H1 (cell line): ENCODE results near the gene SLX4IP. TPM values are rescaled to one million over a fixed set of nuclear protein-coding genes. Genes with fewer than 3 reads are reported as not detected.

ENCODE experiments used
- CTCF ChIA-PET: fragments of 300-600 bp; sonication (Branson Sonifier 250); formaldehyde crosslinking; loops from one replicate; lab custom pipeline; 2021; ENCODE audit not compliant: partially characterized antibody; lab: Charles Lee
- POLR2A ChIA-PET: fragments of 300-600 bp; sonication (Branson Sonifier 250); formaldehyde crosslinking; loops from one replicate; lab custom pipeline; 2021; ENCODE audit warnings: inconsistent platforms; ENCODE audit not compliant: partially characterized antibody; lab: Charles Lee
- DNase-seq, 2 experiments: peaks; one replicate each; pipeline versions ENCODE4 v3.0.0 to v3.0.0-alpha.2; 2010 to 2022; ENCODE audit warnings: low spot score in 2 of 2, low read depth in 1 of 2, mixed read lengths in 1 of 2
- FAIRE-seq: peaks from 2 replicates; lab custom pipeline; 2011; peaks lifted over from hg19 to GRCh38; lab: Jason Lieb, UNC
- H2AFZ ChIP-seq: 2 replicates; pipeline ENCODE4 v1.8.1; 2012; ENCODE audit warnings: low read length, inconsistent platforms
- H2AK5ac ChIP-seq: 2 replicates; pipeline ENCODE4 v1.6.1; 2013; ENCODE audit warnings: low read depth, low read length
- H2BK120ac ChIP-seq: replicated peaks from 2 replicates; pipeline ENCODE3; 2013; ENCODE audit warnings: low read depth, low read length, inconsistent platforms
- H2BK12ac ChIP-seq: 2 replicates; pipeline ENCODE4 v1.6.1; 2013; ENCODE audit warnings: low read depth, low read length
- H2BK15ac ChIP-seq: 2 replicates; pipeline ENCODE4 v1.6.1; 2013; ENCODE audit warnings: low read length
- H2BK20ac ChIP-seq: 2 replicates; pipeline ENCODE4 v1.6.1; 2013; ENCODE audit warnings: low read length
- H2BK5ac ChIP-seq: 2 replicates; pipeline ENCODE4 v1.6.1; 2013; ENCODE audit warnings: low read depth, low read length
- H3K14ac ChIP-seq: 2 replicates; pipeline ENCODE4 v1.6.1; 2013; ENCODE audit warnings: inconsistent platforms; ENCODE audit not compliant: insufficient read length
- H3K18ac ChIP-seq: 2 replicates; pipeline ENCODE4 v1.6.1; 2013; ENCODE audit warnings: low read length; ENCODE audit errors: extremely low read depth
- H3K23ac ChIP-seq: 2 replicates; pipeline ENCODE4 v1.6.1; 2013; ENCODE audit warnings: inconsistent platforms; ENCODE audit not compliant: insufficient read length
- H3K23me2 ChIP-seq: 2 replicates; pipeline ENCODE4 v1.6.1; 2013; ENCODE audit warnings: low read depth, low read length
- H3K27ac ChIP-seq: 2 replicates; pipeline ENCODE4 v1.6.1; 2011; ENCODE audit warnings: low read depth, low read length, inconsistent platforms
- H3K27me3 ChIP-seq, 4 experiments: replicated peaks in 1 of 4; 1 replicate in 1 of 4; 2 replicates in 3 of 4; pipeline versions ENCODE4 v1.6.1 to v1.8.1; 2011 to 2013; ENCODE audit warnings: low read length in 3 of 4, mild to moderate bottlenecking in 3 of 4, inconsistent platforms in 2 of 4, mixed read lengths in 2 of 4, moderate library complexity in 1 of 4; ENCODE audit not compliant: control insufficient read depth in 3 of 4, insufficient read depth in 3 of 4; ENCODE audit errors: extremely low read depth in 1 of 4
- H3K36me3 ChIP-seq, 4 experiments: 2 replicates each; pipeline versions ENCODE4 v1.6.1 to v1.8.1; 2011 to 2013; ENCODE audit warnings: mild to moderate bottlenecking in 4 of 4, low read length in 3 of 4, moderate library complexity in 2 of 4, control low read depth in 1 of 4, inconsistent platforms in 1 of 4; ENCODE audit not compliant: insufficient read depth in 4 of 4, control insufficient read depth in 2 of 4
- H3K4ac ChIP-seq: replicated peaks from 2 replicates; pipeline ENCODE3; 2013; ENCODE audit warnings: low read length, low read depth, mixed read lengths, inconsistent platforms; ENCODE audit not compliant: insufficient read length
- H3K4me1 ChIP-seq, 4 experiments: replicated peaks in 1 of 4; 1 replicate in 1 of 4; 2 replicates in 3 of 4; pipeline versions ENCODE4 v1.6.1 to v1.8.1; 2011 to 2013; ENCODE audit warnings: low read length in 3 of 4, inconsistent platforms in 2 of 4, mixed read lengths in 1 of 4; ENCODE audit not compliant: insufficient read depth in 4 of 4, control insufficient read depth in 3 of 4
- H3K4me2 ChIP-seq, 2 experiments: 2 replicates each; pipeline versions ENCODE4 v1.6.1 to v1.8.1; 2011 to 2013; ENCODE audit warnings: low read depth in 2 of 2, low read length in 2 of 2, control low read depth in 1 of 2, inconsistent platforms in 1 of 2, mild to moderate bottlenecking in 1 of 2; ENCODE audit not compliant: insufficient read depth in 1 of 2
- H3K4me3 ChIP-seq, 4 experiments: fragments of 200-600, 300-600 bp in 1 of 4; sonication (generic), shearing (Covaris generic), sonication (Bioruptor Twin) in 1 of 4; 2 replicates each; pipeline versions ENCODE4 v1.5.1 to v1.8.1; 2011 to 2016; ENCODE audit warnings: low read length in 4 of 4, low read depth in 3 of 4, control low read depth in 2 of 4, inconsistent platforms in 2 of 4, mild to moderate bottlenecking in 2 of 4, mixed read lengths in 1 of 4, moderate library complexity in 1 of 4; ENCODE audit not compliant: insufficient read depth in 2 of 4; ENCODE audit errors: extremely low read depth in 1 of 4
- H3K56ac ChIP-seq: replicated peaks from 2 replicates; pipeline ENCODE3; 2013; ENCODE audit warnings: low read depth, mild to moderate bottlenecking, mixed read lengths, low read length, inconsistent platforms; ENCODE audit not compliant: insufficient read length
- H3K79me1 ChIP-seq: 2 replicates; pipeline ENCODE4 v1.6.1; 2013; ENCODE audit warnings: low read depth, low read length, control low read depth
- H3K79me2 ChIP-seq, 2 experiments: 2 replicates each; pipeline versions ENCODE4 v1.6.1 to v1.8.1; 2012 to 2013; ENCODE audit warnings: low read length in 2 of 2, mild to moderate bottlenecking in 2 of 2, inconsistent platforms in 1 of 2; ENCODE audit not compliant: insufficient read depth in 2 of 2, control insufficient read depth in 1 of 2
- H3K9ac ChIP-seq, 4 experiments: replicated peaks in 1 of 4; 1 replicate in 1 of 4; 2 replicates in 3 of 4; pipeline versions ENCODE4 v1.6.1 to v1.8.1; 2011 to 2013; ENCODE audit warnings: low read depth in 3 of 4, low read length in 3 of 4, control low read depth in 2 of 4, mild to moderate bottlenecking in 2 of 4, moderate library complexity in 2 of 4, inconsistent platforms in 1 of 4; ENCODE audit errors: extremely low read depth in 1 of 4
- H3K9me3 ChIP-seq, 2 experiments: 2 replicates each; pipeline versions ENCODE4 v1.6.1 to v1.8.1; 2012 to 2013; ENCODE audit warnings: mild to moderate bottlenecking in 2 of 2, moderate library complexity in 2 of 2, control low read depth in 1 of 2, inconsistent platforms in 1 of 2, low read depth in 1 of 2, low read length in 1 of 2, mixed read lengths in 1 of 2; ENCODE audit not compliant: insufficient read depth in 2 of 2
- H4K20me1 ChIP-seq, 2 experiments: replicated peaks in 1 of 2; 2 replicates each; pipeline versions ENCODE3 to v1.8.1; 2011 to 2013; ENCODE audit warnings: inconsistent platforms in 2 of 2, low read length in 2 of 2, mild to moderate bottlenecking in 1 of 2; ENCODE audit not compliant: insufficient read depth in 2 of 2, control insufficient read depth in 1 of 2
- H4K5ac ChIP-seq: 2 replicates; pipeline ENCODE4 v1.6.1; 2013; ENCODE audit warnings: low read length, low read depth, mixed read lengths, inconsistent platforms; ENCODE audit not compliant: insufficient read length
- H4K8ac ChIP-seq: 2 replicates; pipeline ENCODE4 v1.8.0; 2013; ENCODE audit warnings: mild to moderate bottlenecking, moderate library complexity, low read length, inconsistent platforms; ENCODE audit not compliant: insufficient read depth; ENCODE audit errors: extremely low read depth
- H4K91ac ChIP-seq: replicated peaks from 2 replicates; pipeline ENCODE3; 2013; ENCODE audit warnings: low read length, mixed read lengths, inconsistent platforms; ENCODE audit not compliant: insufficient read length
- ASH2L ChIP-seq: fragments of 200-600, 300-600 bp; sonication (generic); IDR thresholded peaks from one replicate; pipeline ENCODE4 v1.7.1; 2017; ENCODE audit warnings: low read length
- BCL11A ChIP-seq, 2 experiments: IDR thresholded peaks; one replicate each; pipeline ENCODE4 v1.6.1; 2011; ENCODE audit warnings: low read depth in 2 of 2, low read length in 2 of 2, mild to moderate bottlenecking in 2 of 2
- BRCA1 ChIP-seq: IDR thresholded peaks from 2 replicates; pipeline ENCODE4 v1.6.1; 2012; ENCODE audit warnings: low read depth, low read length, improper control_type of control experiment
- EZH2 ChIP-seq: fragments of 200-600 bp; sonication (generic); IDR thresholded peaks from 2 replicates; pipeline ENCODE4 v1.7.1; 2012; ENCODE audit warnings: low read depth, mild to moderate bottlenecking, moderate library complexity, low read length, inconsistent platforms; ENCODE audit not compliant: severe bottlenecking
- GTF2F1 ChIP-seq: IDR thresholded peaks from 2 replicates; pipeline ENCODE4 v1.6.1; 2012; ENCODE audit warnings: low read depth, low read length, improper control_type of control experiment, borderline replicate concordance
- MAFK ChIP-seq: IDR thresholded peaks from 2 replicates; pipeline ENCODE4 v1.6.1; 2012; ENCODE audit warnings: low read depth, mild to moderate bottlenecking, improper control_type of control experiment, low read length
- PHF8 ChIP-seq: fragments of 200-600 bp; sonication (generic); conservative IDR thresholded peaks from 2 replicates; pipeline ENCODE4 v1.7.1; 2012; ENCODE audit warnings: low read depth, mild to moderate bottlenecking, inconsistent platforms, low read length, moderate library complexity
- RNF2 ChIP-seq: fragments of 200-900, 300-1000 bp; sonication (generic); IDR thresholded peaks from 2 replicates; pipeline ENCODE4 v1.7.1; 2016; ENCODE audit warnings: borderline replicate concordance, low read depth, mild to moderate bottlenecking, antibody characterized with exemption, low read length; ENCODE audit not compliant: poor library complexity, severe bottlenecking; ENCODE audit errors: missing control alignments
- SP1 ChIP-seq: IDR thresholded peaks from 2 replicates; pipeline ENCODE4 v1.6.1; 2011; ENCODE audit warnings: low read depth, low read length
- SRF ChIP-seq: IDR thresholded peaks from 2 replicates; pipeline ENCODE4 v1.6.1; 2011; ENCODE audit warnings: mild to moderate bottlenecking, low read depth, low read length, moderate library complexity
- TAF7 ChIP-seq: optimal IDR thresholded peaks from 2 replicates; pipeline ENCODE3; 2011; ENCODE audit warnings: low read depth, mild to moderate bottlenecking, inconsistent platforms, low read length, moderate library complexity, borderline replicate concordance
- TBP ChIP-seq: IDR thresholded peaks from 2 replicates; pipeline ENCODE4 v1.6.1; 2011; ENCODE audit warnings: low read depth, low read length, improper control_type of control experiment
- WGBS, 2 experiments: shearing (Covaris generic) in 1 of 2; methylation state at CpG; one replicate each; pipeline versions ENCODE4 v1.1.6 to v1.1.7; 2013 to 2015; ENCODE audit warnings: low lambda C conversion rate in 2 of 2, mixed read lengths in 2 of 2, inconsistent platforms in 1 of 2, low coverage in 1 of 2, missing lambda C conversion rate in 1 of 2; ENCODE audit not compliant: insufficient replicate concordance in 2 of 2, insufficient coverage in 1 of 2, insufficient read length in 1 of 2; ENCODE audit errors: extremely low coverage in 1 of 2, missing lambda C conversion rate in 1 of 2; 5-methylcytosine and 5-hydroxymethylcytosine counted together
- polyA plus RNA-seq, 7 experiments: library from polyadenylated mRNA; depleted of rRNA in 3 of 7; stranded (reverse) in 5 of 7; unstranded in 2 of 7; fragments of >200 nt in 5 of 7; fragments of 200-250 nt in 2 of 7; gene quantifications; 1 replicate in 5 of 7; 2 replicates in 1 of 7; 4 replicates in 1 of 7; pipeline versions ENCODE4 v1.2.1 to v1.2.3, GENCODE V29; 2011 to 2013; ENCODE audit warnings: missing spikeins in 2 of 7, mixed read lengths in 2 of 7
- total RNA-seq: library from RNA; stranded (reverse); fragmentation: NEBNext Ultra II Directional; extraction: Animal tissue kit (Norgen Biotek cat#: 25700); gene quantifications from 2 replicates; pipeline ENCODE4 v1.2.1, GENCODE V29; 2021
- TF ChIP-seq, protein P1 (sequence below): IDR thresholded peaks from 2 replicates; pipeline ENCODE4 v1.6.1; 2012; ENCODE audit warnings: inconsistent platforms

SLX4IP gene
- total and polyA plus RNA-seq, 2 of the 8 experiments (the other 6 are each of a cell fraction or from before 2014, with no cell fraction given), result 2.4 to 8.7 TPM

DNA sequence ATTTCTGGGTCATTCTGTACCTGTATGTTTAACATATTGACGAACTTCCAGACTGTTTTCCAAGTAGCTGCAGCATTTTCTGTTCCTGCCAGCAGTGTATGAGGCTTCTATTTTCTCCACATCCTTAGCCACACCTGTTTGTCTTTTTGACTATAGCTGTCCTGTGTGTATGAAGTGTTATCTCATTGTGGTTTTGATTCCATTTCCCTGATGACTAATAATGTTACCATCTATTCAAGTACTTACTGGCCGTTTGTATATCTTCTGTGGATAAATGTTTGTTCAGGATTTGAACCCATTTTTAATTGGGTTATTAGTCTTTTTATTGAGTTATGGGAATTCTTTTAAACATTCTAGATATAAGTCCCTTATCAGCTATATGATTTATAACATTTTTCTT, 143.5 kb downstream of the SLX4IP start:
- H3K4me2 ChIP-seq, result no peak overlapping the region
- CTCF ChIA-PET, result no interaction called here
- TF ChIP-seq BCL11A (IDR thresholded peaks at IDR 0.05; ENCODE audit: low read depth in 2 of 2, low read length in 2 of 2) (no peak), MAFK (no peak), TBP (no peak), RNF2 (no peak), SP1 (no peak), SRF (no peak), PHF8 (no peak), TAF7 (no peak), GTF2F1 (no peak), BRCA1 (no peak), EZH2 (no peak), ASH2L (no peak)
- TF ChIP-seq, protein P1, sequence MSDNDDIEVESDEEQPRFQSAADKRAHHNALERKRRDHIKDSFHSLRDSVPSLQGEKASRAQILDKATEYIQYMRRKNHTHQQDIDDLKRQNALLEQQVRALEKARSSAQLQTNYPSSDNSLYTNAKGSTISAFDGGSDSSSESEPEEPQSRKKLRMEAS, result no peak

More for the DNA sequence above, 143.5 kb downstream of the SLX4IP start:
- no peak overlapping the region for H2BK15ac ChIP-seq
- H3K56ac ChIP-seq, result no peak overlapping the region
- H3K18ac ChIP-seq, result no peak overlapping the region
- H3K9me3 ChIP-seq, result no peaks in the 10 kb centered on the region
- no peaks in the 10 kb centered on the region for H3K36me3 ChIP-seq
- H2AFZ ChIP-seq, result no peak overlapping the region
- H3K4ac ChIP-seq, result no peak overlapping the region
- H3K9ac ChIP-seq, result no peak overlapping the region
- WGBS, 2 experiments, result 92% methylated on average over 2 of the region's 2 CpGs; no CpG with 5 or more reads in 1 of the 2 experiments
- H4K8ac ChIP-seq, result no peak overlapping the region
- no peaks in the 10 kb centered on the region for H3K79me1 ChIP-seq
- no peak overlapping the region for H4K5ac ChIP-seq
- no peaks in the 10 kb centered on the region for H4K20me1 ChIP-seq
- H2AK5ac ChIP-seq, result no peak overlapping the region
- no peak overlapping the region for H2BK20ac ChIP-seq
- no peaks in the 10 kb centered on the region for H3K23me2 ChIP-seq
- H3K4me1 ChIP-seq, result peaks cover 0 to 4% (median 0%) of the 10 kb centered on the region in 4 experiments; a peak in 1 of 7 replicates
- no peak overlapping the region for H3K4me3 ChIP-seq
- no peak overlapping the region for H3K14ac ChIP-seq
- H3K23ac ChIP-seq, result no peak overlapping the region
- FAIRE-seq (no peak), DNase-seq (no peak)
- no peak overlapping the region for H2BK120ac ChIP-seq
- H4K91ac ChIP-seq, result no peak overlapping the region
- H3K79me2 ChIP-seq, result no peaks in the 10 kb centered on the region
- POLR2A ChIA-PET, result no interaction called here
- no peak overlapping the region for H2BK5ac ChIP-seq
- no peaks in the 10 kb centered on the region for H3K27me3 ChIP-seq
- no peak overlapping the region for H2BK12ac ChIP-seq
- no peak overlapping the region for H3K27ac ChIP-seq
